ENCODE results near the gene FAM13A.

FAM13A gene

DNA sequence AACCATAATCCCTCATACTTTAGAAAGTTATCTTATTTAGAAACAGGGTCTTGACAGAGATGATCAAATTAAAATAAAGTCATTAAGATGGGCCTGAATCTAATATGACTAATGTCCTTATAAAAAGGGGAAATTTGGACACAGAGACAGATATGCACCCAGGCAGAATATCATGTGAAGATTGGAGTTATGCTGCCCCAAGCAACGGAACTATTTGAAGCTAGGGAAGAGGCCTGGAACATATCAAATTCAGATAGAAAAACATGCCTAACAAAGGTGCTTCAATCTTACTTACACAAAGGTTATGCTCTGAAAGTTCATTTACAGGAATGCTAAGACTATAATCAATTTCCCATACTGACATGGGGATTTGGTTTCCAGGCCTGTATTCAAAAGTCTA, 246.7 kb downstream of the FAM13A start:
- no peaks in the 10 kb centered on the region for H3K4me1 ChIP-seq (ENCODE audit: control insufficient read depth in 1 of 2, insufficient read depth in 1 of 2, low read depth in 1 of 2, low read length in 1 of 2)
- H3K27ac ChIP-seq: no peak overlapping the region
- H3K9me3 ChIP-seq: no peaks in the 10 kb centered on the region
- H3K4me3 ChIP-seq (ENCODE audit: low read depth in 1 of 2, low read length in 1 of 2): no peak overlapping the region
- TF ChIP-seq, protein P1, sequence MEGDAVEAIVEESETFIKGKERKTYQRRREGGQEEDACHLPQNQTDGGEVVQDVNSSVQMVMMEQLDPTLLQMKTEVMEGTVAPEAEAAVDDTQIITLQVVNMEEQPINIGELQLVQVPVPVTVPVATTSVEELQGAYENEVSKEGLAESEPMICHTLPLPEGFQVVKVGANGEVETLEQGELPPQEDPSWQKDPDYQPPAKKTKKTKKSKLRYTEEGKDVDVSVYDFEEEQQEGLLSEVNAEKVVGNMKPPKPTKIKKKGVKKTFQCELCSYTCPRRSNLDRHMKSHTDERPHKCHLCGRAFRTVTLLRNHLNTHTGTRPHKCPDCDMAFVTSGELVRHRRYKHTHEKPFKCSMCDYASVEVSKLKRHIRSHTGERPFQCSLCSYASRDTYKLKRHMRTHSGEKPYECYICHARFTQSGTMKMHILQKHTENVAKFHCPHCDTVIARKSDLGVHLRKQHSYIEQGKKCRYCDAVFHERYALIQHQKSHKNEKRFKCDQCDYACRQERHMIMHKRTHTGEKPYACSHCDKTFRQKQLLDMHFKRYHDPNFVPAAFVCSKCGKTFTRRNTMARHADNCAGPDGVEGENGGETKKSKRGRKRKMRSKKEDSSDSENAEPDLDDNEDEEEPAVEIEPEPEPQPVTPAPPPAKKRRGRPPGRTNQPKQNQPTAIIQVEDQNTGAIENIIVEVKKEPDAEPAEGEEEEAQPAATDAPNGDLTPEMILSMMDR (IDR thresholded peaks at IDR 0.05): no peak
- no peaks in the 10 kb centered on the region for H3K27me3 ChIP-seq
- no peaks in the 10 kb centered on the region for H3K36me3 ChIP-seq

DNA sequence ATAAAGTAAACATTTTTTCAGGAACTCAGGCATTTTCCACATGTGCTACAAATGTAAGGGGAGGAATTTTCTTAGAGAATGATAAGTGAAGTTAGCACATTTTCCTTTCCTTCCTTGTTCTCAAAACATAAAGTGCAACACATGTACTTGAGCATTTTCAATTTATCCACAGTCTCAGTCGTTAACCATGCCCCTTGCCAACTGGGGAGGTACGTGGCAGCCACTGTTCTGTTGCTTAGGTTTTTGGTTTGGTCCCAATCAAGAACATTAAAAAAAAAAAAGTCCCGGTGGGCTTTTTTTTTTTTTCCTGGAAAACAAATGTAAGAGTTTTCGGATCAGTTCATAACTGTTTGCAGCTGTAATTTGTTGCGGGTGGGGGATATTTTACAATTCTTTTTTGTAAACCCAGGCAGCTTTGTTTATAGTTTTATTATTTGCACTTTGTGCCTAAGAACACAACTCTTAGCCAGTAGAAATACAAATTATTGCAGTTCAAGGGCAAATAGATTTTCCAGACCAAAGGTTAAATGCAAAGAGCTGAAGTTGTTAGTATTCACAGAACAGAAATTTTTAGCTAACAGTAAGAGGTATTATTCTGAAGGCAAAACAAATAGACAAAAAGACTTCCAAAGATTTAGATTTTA, 247.3 kb downstream of the FAM13A start:
- Histone ChIP-seq H3K9me3 (no peaks in the 10 kb centered on the region), H3K4me1 (ENCODE audit: control insufficient read depth in 1 of 2, insufficient read depth in 1 of 2, low read depth in 1 of 2, low read length in 1 of 2) (no peaks in the 10 kb centered on the region), H3K27me3 (no peaks in the 10 kb centered on the region), H3K27ac (no peak overlapping the region), H3K4me3 (ENCODE audit: low read depth in 1 of 2, low read length in 1 of 2) (no peak overlapping the region), H3K36me3 (no peaks in the 10 kb centered on the region)
- TF ChIP-seq, protein P1 (IDR thresholded peaks at IDR 0.05): no peak

DNA sequence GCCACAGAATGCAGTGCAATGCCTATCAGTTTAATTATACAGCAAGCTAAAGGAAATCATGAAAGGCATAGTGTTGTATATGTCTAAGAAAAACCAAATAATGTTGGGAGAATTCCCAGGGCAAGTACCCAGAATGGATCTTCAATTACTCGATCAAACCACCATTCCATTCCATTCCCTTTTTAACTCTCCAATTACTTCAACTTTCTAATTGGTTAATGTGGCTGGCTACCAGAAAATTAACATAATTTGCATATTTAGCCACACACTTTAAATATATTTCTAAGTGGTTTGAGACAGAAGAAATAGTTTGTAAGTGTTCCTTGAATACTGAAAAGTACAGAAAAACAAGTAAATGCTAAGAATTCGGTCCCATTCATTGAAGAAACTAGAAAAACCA, 247.9 kb downstream of the FAM13A start:
- H3K9me3 ChIP-seq: no peaks in the 10 kb centered on the region
- H3K4me1 ChIP-seq (ENCODE audit: control insufficient read depth in 1 of 2, insufficient read depth in 1 of 2, low read depth in 1 of 2, low read length in 1 of 2): no peaks in the 10 kb centered on the region
- TF ChIP-seq, protein P1 (IDR thresholded peaks at IDR 0.05): no peak
- no peaks in the 10 kb centered on the region for H3K36me3 ChIP-seq
- H3K4me3 ChIP-seq (ENCODE audit: low read depth in 1 of 2, low read length in 1 of 2): no peak overlapping the region
- no peaks in the 10 kb centered on the region for H3K27me3 ChIP-seq
- H3K27ac ChIP-seq: no peak overlapping the region

DNA sequence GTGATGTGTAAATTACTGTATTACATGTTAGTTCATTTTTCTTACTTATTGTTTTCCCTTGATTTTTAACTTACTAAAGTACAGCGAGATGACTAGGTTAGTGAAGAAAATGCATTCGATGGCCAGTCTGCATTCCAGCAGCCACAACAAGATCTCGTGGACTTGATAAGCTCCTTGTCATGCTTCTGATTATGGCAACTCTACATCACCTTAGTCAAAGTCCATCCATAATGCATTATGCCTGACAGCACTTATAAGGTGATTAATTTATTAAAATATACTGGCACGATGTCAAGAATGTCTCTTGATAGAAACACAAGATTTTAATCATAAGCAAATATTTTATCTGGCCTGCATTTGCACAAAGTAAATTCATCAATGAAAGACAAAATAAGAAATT, 249.5 kb downstream of the FAM13A start:
- no peaks in the 10 kb centered on the region for H3K9me3 ChIP-seq
- H3K4me3 ChIP-seq (ENCODE audit: low read depth in 1 of 2, low read length in 1 of 2): no peak overlapping the region
- no peaks in the 10 kb centered on the region for H3K27me3 ChIP-seq
- H3K4me1 ChIP-seq (ENCODE audit: control insufficient read depth in 1 of 2, insufficient read depth in 1 of 2, low read depth in 1 of 2, low read length in 1 of 2): no peaks in the 10 kb centered on the region
- no peaks in the 10 kb centered on the region for H3K36me3 ChIP-seq
- TF ChIP-seq, protein P1 (IDR thresholded peaks at IDR 0.05): no peak
- no peak overlapping the region for H3K27ac ChIP-seq

DNA sequence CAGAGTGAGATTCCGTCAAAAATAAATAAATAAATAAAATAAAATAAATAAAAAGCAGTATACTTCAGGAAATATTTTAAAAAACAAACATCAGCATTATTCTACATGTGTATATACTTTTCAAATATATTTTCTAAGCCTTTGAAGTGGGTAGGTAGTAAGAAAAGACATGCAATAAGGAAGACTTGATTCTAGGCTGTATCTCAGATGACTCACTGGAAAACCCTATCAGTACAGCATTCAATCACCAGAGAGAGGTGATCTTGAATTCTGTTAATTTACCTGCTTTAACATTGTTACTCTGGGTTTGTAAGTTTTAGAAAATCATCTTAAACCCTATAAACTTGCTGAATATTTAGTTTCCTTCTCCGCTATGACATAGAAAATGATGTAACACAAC, 252.8 kb downstream of the FAM13A start:
- H3K27ac ChIP-seq: no peak overlapping the region
- TF ChIP-seq, protein P1 (IDR thresholded peaks at IDR 0.05): no peak
- H3K4me3 ChIP-seq (ENCODE audit: low read depth in 1 of 2, low read length in 1 of 2): no peak overlapping the region
- no peaks in the 10 kb centered on the region for H3K9me3 ChIP-seq
- H3K4me1 ChIP-seq (ENCODE audit: control insufficient read depth in 1 of 2, insufficient read depth in 1 of 2, low read depth in 1 of 2, low read length in 1 of 2): no peaks in the 10 kb centered on the region
- no peaks in the 10 kb centered on the region for H3K36me3 ChIP-seq
- no peaks in the 10 kb centered on the region for H3K27me3 ChIP-seq

Measured in neutrophil (primary cell).